HG03571 (cell line): ENCODE data around the gene DCLK1.

ENCODE experiments used
- ATAC-seq: cut with Tn5 transposase; IDR thresholded peaks from one replicate; pipeline ENCODE4 v1.9.1; 2021; ENCODE audit not compliant: unreplicated experiment

Gene DCLK1

GRCh38 chr13:35954207-35954560 is 177.0 kb downstream of the DCLK1 start:
- ATAC-seq: no peak

- no peak for ATAC-seq
Measured at GRCh38 chr13:35953537-35954206, 177.5 kb downstream of the DCLK1 start.

GRCh38 chr13:35947315-35947714 is 183.9 kb downstream of the DCLK1 start:
- ATAC-seq: no peak

GRCh38 chr13:35945368-35945767 is 185.8 kb downstream of the DCLK1 start:
- ATAC-seq: no peak

- ATAC-seq: no peak
Measured at GRCh38 chr13:35941374-35941773, 189.8 kb downstream of the DCLK1 start.

GRCh38 chr13:35940734-35941133 is 190.4 kb downstream of the DCLK1 start:
- no peak for ATAC-seq

- no peak for ATAC-seq
Measured at GRCh38 chr13:35936246-35936978, 194.8 kb downstream of the DCLK1 start.

GRCh38 chr13:35930665-35931631 is 200.2 kb downstream of the DCLK1 start:
- peak; percentile 73 for ATAC-seq

- ATAC-seq: no peak
Measured at GRCh38 chr13:35927567-35928021, 203.6 kb downstream of the DCLK1 start.

- ATAC-seq: no peak
Measured at GRCh38 chr13:35926859-35927530, 204.2 kb downstream of the DCLK1 start.

GRCh38 chr13:35925669-35926068 is 205.5 kb downstream of the DCLK1 start:
- ATAC-seq: no peak

- no peak for ATAC-seq
Measured at GRCh38 chr13:35923347-35923746, 207.8 kb downstream of the DCLK1 start.

- ATAC-seq: no peak
Measured at GRCh38 chr13:35920816-35921215, 210.4 kb downstream of the DCLK1 start.

GRCh38 chr13:35917942-35918645 is 213.1 kb downstream of the DCLK1 start:
- ATAC-seq: no peak

GRCh38 chr13:35917252-35917941 is 213.8 kb downstream of the DCLK1 start:
- ATAC-seq: no peak

- no peak for ATAC-seq
Measured at GRCh38 chr13:35916146-35916545, 215.0 kb downstream of the DCLK1 start.

GRCh38 chr13:35914662-35915061 is 216.5 kb downstream of the DCLK1 start:
- no peak for ATAC-seq

- no peak for ATAC-seq
Measured at GRCh38 chr13:35912841-35913240, 218.3 kb downstream of the DCLK1 start.

GRCh38 chr13:35909837-35910540 is 221.2 kb downstream of the DCLK1 start:
- ATAC-seq: no peak
